Measurements from ENCODE around the gene ANK3. TPM values are rescaled to one million over a fixed set of nuclear protein-coding genes. Genes with fewer than 3 reads are reported as not detected.

Gene ANK3
- total and polyA plus RNA-seq, 7 donors = 11.6 to 170 (median 94.2) TPM

- H3K9me3 ChIP-seq = no peaks in the 10 kb centered on the region
- no peak for TF ChIP-seq CTCF (IDR thresholded peaks at IDR 0.05)
- H3K4me1 ChIP-seq = no peaks in the 10 kb centered on the region
- H3K36me3 ChIP-seq (ENCODE audit: insufficient read depth in 1 of 2, low read depth in 1 of 2) = no peaks in the 10 kb centered on the region
- DNase-seq (no peak), ATAC-seq (no peak)
- intact Hi-C loops (cut with DNase I) = no loop called here
- 71 to 85% (median 77%) methylated on average over 2 of the region's 2 CpGs for WGBS, 3 donors
- no peak overlapping the region for H3K27ac ChIP-seq
- no peaks in the 10 kb centered on the region for H3K27me3 ChIP-seq (ENCODE audit: insufficient read depth in 3 of 3, low read length in 2 of 3)
- no peak overlapping the region for H3K4me3 ChIP-seq
Observed at GRCh38 chr10:60009710-60010383, 379.8 kb downstream of the ANK3 start.

GRCh38 chr10:60009276-60009675 is 380.4 kb downstream of the ANK3 start:
- Histone ChIP-seq H3K4me3 (no peak overlapping the region), H3K36me3 (ENCODE audit: insufficient read depth in 1 of 2, low read depth in 1 of 2) (no peaks in the 10 kb centered on the region), H3K4me1 (no peaks in the 10 kb centered on the region), H3K9me3 (no peaks in the 10 kb centered on the region), H3K27ac (no peak overlapping the region), H3K27me3 (ENCODE audit: insufficient read depth in 3 of 3, low read length in 2 of 3) (no peaks in the 10 kb centered on the region)
- intact Hi-C loops (cut with DNase I) = no loop called here
- TF ChIP-seq CTCF (IDR thresholded peaks at IDR 0.05) = no peak
- DNase-seq = no peak
- no peak for ATAC-seq
- WGBS, 3 donors = 68 to 78% (median 76%) methylated on average over 2 of the region's 2 CpGs

GRCh38 chr10:60008816-60009215 is 380.9 kb downstream of the ANK3 start:
- H3K9me3 ChIP-seq = no peaks in the 10 kb centered on the region
- H3K4me3 ChIP-seq = no peak overlapping the region
- no peaks in the 10 kb centered on the region for H3K36me3 ChIP-seq (ENCODE audit: insufficient read depth in 1 of 2, low read depth in 1 of 2)
- intact Hi-C loops (cut with DNase I) = no loop called here
- no peaks in the 10 kb centered on the region for H3K27me3 ChIP-seq (ENCODE audit: insufficient read depth in 3 of 3, low read length in 2 of 3)
- no peak for TF ChIP-seq CTCF (IDR thresholded peaks at IDR 0.05)
- no peak overlapping the region for H3K27ac ChIP-seq
- ATAC-seq (no peak), DNase-seq (no peak)
- H3K4me1 ChIP-seq = no peaks in the 10 kb centered on the region
- WGBS, 3 donors = 82 to 85% (median 83%) methylated on average over 4 of the region's 4 CpGs

- no peaks in the 10 kb centered on the region for H3K9me3 ChIP-seq
- H3K4me3 ChIP-seq = no peak overlapping the region
- H3K4me1 ChIP-seq = no peaks in the 10 kb centered on the region
- TF ChIP-seq CTCF (IDR thresholded peaks at IDR 0.05) = no peak
- no peak overlapping the region for H3K27ac ChIP-seq
- H3K27me3 ChIP-seq (ENCODE audit: insufficient read depth in 3 of 3, low read length in 2 of 3) = no peaks in the 10 kb centered on the region
- WGBS, 3 donors = 82 to 88% (median 85%) methylated on average over 3 of the region's 3 CpGs
- intact Hi-C loops (cut with DNase I) = no loop called here
- no peak for DNase-seq
- no peaks in the 10 kb centered on the region for H3K36me3 ChIP-seq (ENCODE audit: insufficient read depth in 1 of 2, low read depth in 1 of 2)
- ATAC-seq = no peak
Observed at GRCh38 chr10:60006062-60006461, 383.6 kb downstream of the ANK3 start.

Measured in psoas muscle (tissue), 8 donors.